ENCODE results near the gene ZXDC.

DNA sequence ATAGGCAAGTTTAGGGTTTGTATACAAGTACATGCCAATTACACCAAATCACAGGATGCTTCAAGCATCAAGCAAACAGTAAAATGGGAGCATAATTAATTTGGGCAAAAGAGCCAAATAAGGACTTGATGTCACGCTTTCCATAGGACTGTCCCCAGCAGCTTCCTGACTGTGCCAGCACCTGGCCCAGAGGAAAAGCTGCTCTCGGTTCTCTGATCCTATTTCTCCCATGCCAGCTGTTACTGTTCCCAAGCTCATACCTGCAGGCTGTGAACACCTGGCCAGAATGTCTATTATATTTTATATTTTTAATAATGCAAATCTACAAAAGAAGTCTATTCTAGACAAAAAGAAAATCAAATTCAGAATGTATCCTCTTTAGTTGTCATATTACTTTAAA, 12.2 kb downstream of the ZXDC start:
- no peak for TF ChIP-seq MAZ (CRISPR knock-in tag; conservative IDR thresholded peaks at IDR 0.05 in 1 of 2, IDR thresholded peaks at IDR 0.05 in 1 of 2)
- no peak for TF ChIP-seq TAF1 (IDR thresholded peaks at IDR 0.05; ENCODE audit: control insufficient read depth, extremely low read depth, insufficient read depth, low read length, severe bottlenecking)
- TF ChIP-seq FIP1L1 (IDR thresholded peaks at IDR 0.05; ENCODE audit: low read depth, low read length, poor library complexity, severe bottlenecking), result no peak
- no peak for TF ChIP-seq ZNF780A (CRISPR knock-in tag; IDR thresholded peaks at IDR 0.05)
- no peak for TF ChIP-seq CBX2 (IDR thresholded peaks at IDR 0.05; ENCODE audit: insufficient read depth, low read length, poor library complexity, severe bottlenecking)
- TF ChIP-seq, protein P1, sequence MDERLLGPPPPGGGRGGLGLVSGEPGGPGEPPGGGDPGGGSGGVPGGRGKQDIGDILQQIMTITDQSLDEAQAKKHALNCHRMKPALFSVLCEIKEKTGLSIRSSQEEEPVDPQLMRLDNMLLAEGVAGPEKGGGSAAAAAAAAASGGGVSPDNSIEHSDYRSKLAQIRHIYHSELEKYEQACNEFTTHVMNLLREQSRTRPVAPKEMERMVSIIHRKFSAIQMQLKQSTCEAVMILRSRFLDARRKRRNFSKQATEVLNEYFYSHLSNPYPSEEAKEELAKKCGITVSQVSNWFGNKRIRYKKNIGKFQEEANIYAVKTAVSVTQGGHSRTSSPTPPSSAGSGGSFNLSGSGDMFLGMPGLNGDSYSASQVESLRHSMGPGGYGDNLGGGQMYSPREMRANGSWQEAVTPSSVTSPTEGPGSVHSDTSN (CRISPR knock-in tag; IDR thresholded peaks at IDR 0.05; ENCODE audit: low read depth), result no peak
- TF ChIP-seq, protein P1 (tag; conservative IDR thresholded peaks at IDR 0.05; ENCODE audit: low read depth), result no peak
- TF ChIP-seq, protein P2, sequence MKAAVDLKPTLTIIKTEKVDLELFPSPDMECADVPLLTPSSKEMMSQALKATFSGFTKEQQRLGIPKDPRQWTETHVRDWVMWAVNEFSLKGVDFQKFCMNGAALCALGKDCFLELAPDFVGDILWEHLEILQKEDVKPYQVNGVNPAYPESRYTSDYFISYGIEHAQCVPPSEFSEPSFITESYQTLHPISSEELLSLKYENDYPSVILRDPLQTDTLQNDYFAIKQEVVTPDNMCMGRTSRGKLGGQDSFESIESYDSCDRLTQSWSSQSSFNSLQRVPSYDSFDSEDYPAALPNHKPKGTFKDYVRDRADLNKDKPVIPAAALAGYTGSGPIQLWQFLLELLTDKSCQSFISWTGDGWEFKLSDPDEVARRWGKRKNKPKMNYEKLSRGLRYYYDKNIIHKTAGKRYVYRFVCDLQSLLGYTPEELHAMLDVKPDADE (conservative IDR thresholded peaks at IDR 0.05; ENCODE audit: control insufficient read depth, low read depth, low read length), result no peak
- TF ChIP-seq, protein P3, sequence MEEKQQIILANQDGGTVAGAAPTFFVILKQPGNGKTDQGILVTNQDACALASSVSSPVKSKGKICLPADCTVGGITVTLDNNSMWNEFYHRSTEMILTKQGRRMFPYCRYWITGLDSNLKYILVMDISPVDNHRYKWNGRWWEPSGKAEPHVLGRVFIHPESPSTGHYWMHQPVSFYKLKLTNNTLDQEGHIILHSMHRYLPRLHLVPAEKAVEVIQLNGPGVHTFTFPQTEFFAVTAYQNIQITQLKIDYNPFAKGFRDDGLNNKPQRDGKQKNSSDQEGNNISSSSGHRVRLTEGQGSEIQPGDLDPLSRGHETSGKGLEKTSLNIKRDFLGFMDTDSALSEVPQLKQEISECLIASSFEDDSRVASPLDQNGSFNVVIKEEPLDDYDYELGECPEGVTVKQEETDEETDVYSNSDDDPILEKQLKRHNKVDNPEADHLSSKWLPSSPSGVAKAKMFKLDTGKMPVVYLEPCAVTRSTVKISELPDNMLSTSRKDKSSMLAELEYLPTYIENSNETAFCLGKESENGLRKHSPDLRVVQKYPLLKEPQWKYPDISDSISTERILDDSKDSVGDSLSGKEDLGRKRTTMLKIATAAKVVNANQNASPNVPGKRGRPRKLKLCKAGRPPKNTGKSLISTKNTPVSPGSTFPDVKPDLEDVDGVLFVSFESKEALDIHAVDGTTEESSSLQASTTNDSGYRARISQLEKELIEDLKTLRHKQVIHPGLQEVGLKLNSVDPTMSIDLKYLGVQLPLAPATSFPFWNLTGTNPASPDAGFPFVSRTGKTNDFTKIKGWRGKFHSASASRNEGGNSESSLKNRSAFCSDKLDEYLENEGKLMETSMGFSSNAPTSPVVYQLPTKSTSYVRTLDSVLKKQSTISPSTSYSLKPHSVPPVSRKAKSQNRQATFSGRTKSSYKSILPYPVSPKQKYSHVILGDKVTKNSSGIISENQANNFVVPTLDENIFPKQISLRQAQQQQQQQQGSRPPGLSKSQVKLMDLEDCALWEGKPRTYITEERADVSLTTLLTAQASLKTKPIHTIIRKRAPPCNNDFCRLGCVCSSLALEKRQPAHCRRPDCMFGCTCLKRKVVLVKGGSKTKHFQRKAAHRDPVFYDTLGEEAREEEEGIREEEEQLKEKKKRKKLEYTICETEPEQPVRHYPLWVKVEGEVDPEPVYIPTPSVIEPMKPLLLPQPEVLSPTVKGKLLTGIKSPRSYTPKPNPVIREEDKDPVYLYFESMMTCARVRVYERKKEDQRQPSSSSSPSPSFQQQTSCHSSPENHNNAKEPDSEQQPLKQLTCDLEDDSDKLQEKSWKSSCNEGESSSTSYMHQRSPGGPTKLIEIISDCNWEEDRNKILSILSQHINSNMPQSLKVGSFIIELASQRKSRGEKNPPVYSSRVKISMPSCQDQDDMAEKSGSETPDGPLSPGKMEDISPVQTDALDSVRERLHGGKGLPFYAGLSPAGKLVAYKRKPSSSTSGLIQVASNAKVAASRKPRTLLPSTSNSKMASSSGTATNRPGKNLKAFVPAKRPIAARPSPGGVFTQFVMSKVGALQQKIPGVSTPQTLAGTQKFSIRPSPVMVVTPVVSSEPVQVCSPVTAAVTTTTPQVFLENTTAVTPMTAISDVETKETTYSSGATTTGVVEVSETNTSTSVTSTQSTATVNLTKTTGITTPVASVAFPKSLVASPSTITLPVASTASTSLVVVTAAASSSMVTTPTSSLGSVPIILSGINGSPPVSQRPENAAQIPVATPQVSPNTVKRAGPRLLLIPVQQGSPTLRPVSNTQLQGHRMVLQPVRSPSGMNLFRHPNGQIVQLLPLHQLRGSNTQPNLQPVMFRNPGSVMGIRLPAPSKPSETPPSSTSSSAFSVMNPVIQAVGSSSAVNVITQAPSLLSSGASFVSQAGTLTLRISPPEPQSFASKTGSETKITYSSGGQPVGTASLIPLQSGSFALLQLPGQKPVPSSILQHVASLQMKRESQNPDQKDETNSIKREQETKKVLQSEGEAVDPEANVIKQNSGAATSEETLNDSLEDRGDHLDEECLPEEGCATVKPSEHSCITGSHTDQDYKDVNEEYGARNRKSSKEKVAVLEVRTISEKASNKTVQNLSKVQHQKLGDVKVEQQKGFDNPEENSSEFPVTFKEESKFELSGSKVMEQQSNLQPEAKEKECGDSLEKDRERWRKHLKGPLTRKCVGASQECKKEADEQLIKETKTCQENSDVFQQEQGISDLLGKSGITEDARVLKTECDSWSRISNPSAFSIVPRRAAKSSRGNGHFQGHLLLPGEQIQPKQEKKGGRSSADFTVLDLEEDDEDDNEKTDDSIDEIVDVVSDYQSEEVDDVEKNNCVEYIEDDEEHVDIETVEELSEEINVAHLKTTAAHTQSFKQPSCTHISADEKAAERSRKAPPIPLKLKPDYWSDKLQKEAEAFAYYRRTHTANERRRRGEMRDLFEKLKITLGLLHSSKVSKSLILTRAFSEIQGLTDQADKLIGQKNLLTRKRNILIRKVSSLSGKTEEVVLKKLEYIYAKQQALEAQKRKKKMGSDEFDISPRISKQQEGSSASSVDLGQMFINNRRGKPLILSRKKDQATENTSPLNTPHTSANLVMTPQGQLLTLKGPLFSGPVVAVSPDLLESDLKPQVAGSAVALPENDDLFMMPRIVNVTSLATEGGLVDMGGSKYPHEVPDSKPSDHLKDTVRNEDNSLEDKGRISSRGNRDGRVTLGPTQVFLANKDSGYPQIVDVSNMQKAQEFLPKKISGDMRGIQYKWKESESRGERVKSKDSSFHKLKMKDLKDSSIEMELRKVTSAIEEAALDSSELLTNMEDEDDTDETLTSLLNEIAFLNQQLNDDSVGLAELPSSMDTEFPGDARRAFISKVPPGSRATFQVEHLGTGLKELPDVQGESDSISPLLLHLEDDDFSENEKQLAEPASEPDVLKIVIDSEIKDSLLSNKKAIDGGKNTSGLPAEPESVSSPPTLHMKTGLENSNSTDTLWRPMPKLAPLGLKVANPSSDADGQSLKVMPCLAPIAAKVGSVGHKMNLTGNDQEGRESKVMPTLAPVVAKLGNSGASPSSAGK (IDR thresholded peaks at IDR 0.05), result no peak
- TF ChIP-seq FOXM1 (IDR thresholded peaks at IDR 0.05; ENCODE audit: low read depth), result no peak
- TF ChIP-seq FOXM1 (CRISPR knock-in tag; IDR thresholded peaks at IDR 0.05; ENCODE audit: low read depth), result no peak
- no peak for TF ChIP-seq NR4A1 (CRISPR knock-in tag; IDR thresholded peaks at IDR 0.05)
- no peak for TF ChIP-seq NR4A1 (tag; IDR thresholded peaks at IDR 0.05)
- no peak for TF ChIP-seq ETV6 (IDR thresholded peaks at IDR 0.05; ENCODE audit: borderline replicate concordance in 1 of 2, low read depth in 2 of 2, low read length in 1 of 2)
- TF ChIP-seq ETV6 (CRISPR knock-in tag; IDR thresholded peaks at IDR 0.05; ENCODE audit: borderline replicate concordance), result no peak
- TF ChIP-seq RFX5 (IDR thresholded peaks at IDR 0.05; ENCODE audit: low read depth, low read length), result no peak
- no peak for TF ChIP-seq MAFF (IDR thresholded peaks at IDR 0.05; ENCODE audit: low read length)
